Prostate gland (tissue), 2 donors: Measurements from ENCODE around the gene TEPSIN.

Experiments used
- CTCF ChIP-seq, 4 experiments: fragments of 200-600 bp in 2 of 4; fragments of 450-650 bp in 2 of 4; sonication (generic) in 2 of 4; IDR thresholded peaks; 1 replicate in 3 of 4; 2 replicates in 1 of 4; pipeline ENCODE4 v1.5.1; 2016 to 2019; ENCODE audit warnings: antibody characterized with exemption in 4 of 4, mild to moderate bottlenecking in 2 of 4, moderate library complexity in 2 of 4
- POLR2A ChIP-seq: fragments of 450-650 bp; IDR thresholded peaks from one replicate; pipeline ENCODE4 v1.6.1; 2016; ENCODE audit warnings: antibody characterized with exemption, mild to moderate bottlenecking
- POLR2AphosphoS5 ChIP-seq: sonication (generic); formaldehyde crosslinking; IDR thresholded peaks from one replicate; pipeline ENCODE4 v1.6.1; 2017; ENCODE audit warnings: antibody characterized with exemption

DNA sequence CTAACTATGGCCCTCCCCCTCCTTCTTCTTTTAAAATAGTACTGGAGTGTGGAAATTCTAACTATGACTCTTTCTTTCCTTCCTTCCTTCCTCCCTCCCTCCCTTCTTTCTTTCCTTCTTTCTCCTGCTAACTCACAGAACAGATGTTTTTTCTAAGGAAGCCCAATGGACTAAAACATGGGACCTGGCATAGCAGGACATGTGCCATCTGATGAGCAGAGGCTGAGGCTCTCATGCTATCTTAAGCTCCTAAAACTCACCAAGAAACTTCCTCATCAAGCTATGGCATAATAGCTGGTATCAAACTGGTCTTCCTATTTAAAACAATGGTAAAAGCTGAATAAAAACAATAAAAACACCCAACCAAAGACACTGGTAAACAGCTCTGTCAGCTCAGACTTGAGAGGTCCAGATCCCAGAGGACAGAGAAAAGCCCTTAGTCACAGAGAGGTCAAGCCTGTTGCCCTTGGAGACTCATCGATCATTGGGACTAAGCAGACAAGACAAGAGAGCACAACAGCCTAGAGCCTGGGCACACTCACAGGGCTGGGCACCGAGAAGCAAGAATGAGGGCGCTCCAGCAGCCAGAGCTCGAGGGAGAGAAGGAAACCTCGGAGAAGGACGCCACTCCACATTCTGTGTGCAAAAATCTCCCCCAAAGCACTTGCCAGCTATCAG lies 28.7 kb upstream of the TEPSIN start:
- TF ChIP-seq POLR2AphosphoS5 (no peak), CTCF (IDR thresholded peaks at IDR 0.05) (no peak), POLR2A (no peak)
